K562 (cell line): ENCODE measurements around the gene NR1D2. TPM values are rescaled to one million over a fixed set of nuclear protein-coding genes. Genes with fewer than 3 reads are reported as not detected.

Experiments used
- BCOR ChIP-seq: fragments of 450-650 bp; IDR thresholded peaks from 2 replicates; pipeline ENCODE4 v1.6.1; 2016
- ELF2 ChIP-seq: fragments of 250-450 bp; sonication (Bioruptor Pico); IDR thresholded peaks from 2 replicates; pipeline ENCODE4 v1.5.0; 2021; ENCODE audit warnings: mild to moderate bottlenecking
- JUNB ChIP-seq: fragments of 450-650 bp; formaldehyde crosslinking; conservative IDR thresholded peaks from 2 replicates; pipeline ENCODE4 v1.4.0; 2020; ENCODE audit warnings: mild to moderate bottlenecking
- MIER1 ChIP-seq: fragments of 450-650 bp; IDR thresholded peaks from 2 replicates; pipeline ENCODE4 v1.6.1; 2016; ENCODE audit warnings: antibody characterized with exemption, mild to moderate bottlenecking, low read depth
- RBM34 ChIP-seq: fragments of 200-400 bp; formaldehyde crosslinking; IDR thresholded peaks from 2 replicates; pipeline ENCODE4 v1.6.1; 2018; ENCODE audit warnings: low read length, borderline replicate concordance; ENCODE audit not compliant: insufficient read depth
- RFX7 ChIP-seq: fragments of 250-450 bp; sonication (Bioruptor Pico); IDR thresholded peaks from 2 replicates; pipeline ENCODE4 v1.5.1; 2021; ENCODE audit warnings: mild to moderate bottlenecking
- RHOXF2B ChIP-seq: fragments of 250-450 bp; sonication (Bioruptor Pico); conservative IDR thresholded peaks from 2 replicates; pipeline ENCODE4 v1.5.1; 2021
- TOE1 ChIP-seq, 2 experiments: fragments of 450-650 bp in 1 of 2; sonication (generic) in 1 of 2; formaldehyde crosslinking in 1 of 2; IDR thresholded peaks; 2 replicates each; pipeline versions ENCODE4 v1.7.1 to v1.8.0; 2016 to 2022; ENCODE audit warnings: borderline replicate concordance in 2 of 2, mild to moderate bottlenecking in 2 of 2, antibody characterized with exemption in 1 of 2, inconsistent platforms in 1 of 2, low read depth in 1 of 2, missing genetic modification reagents in 1 of 2, moderate library complexity in 1 of 2
- U2AF1 ChIP-seq: fragments of 200-400 bp; formaldehyde crosslinking; optimal IDR thresholded peaks from 2 replicates; pipeline ENCODE3; 2017; ENCODE audit warnings: mild to moderate bottlenecking, low read depth, low read length, moderate library complexity
- ZBTB1 ChIP-seq: sonication (generic); formaldehyde crosslinking; IDR thresholded peaks from 2 replicates; pipeline ENCODE4 v1.8.1; 2023; ENCODE audit warnings: missing genetic modification reagents, low read depth, mild to moderate bottlenecking, borderline replicate concordance
- ZEB2 ChIP-seq: fragments of 450-650 bp; IDR thresholded peaks from 2 replicates; pipeline ENCODE4 v1.6.1; 2016
- ZNF212 ChIP-seq: fragments of 450-650 bp; formaldehyde crosslinking; IDR thresholded peaks from 2 replicates; pipeline ENCODE4 v1.4.0; 2020; ENCODE audit warnings: mild to moderate bottlenecking
- polyA plus RNA-seq, 8 experiments: library from polyadenylated mRNA; depleted of rRNA in 4 of 8; stranded (reverse) in 5 of 8; unstranded in 3 of 8; fragments of >200 nt; fragmentation: Nextera tagmentation in 2 of 8; fragmentation: Illumina TruSeq in 1 of 8; extraction: Ambion mirVana in 2 of 8; extraction: Trizol in 1 of 8; gene quantifications; 2 replicates each; pipeline versions ENCODE4 v1.2.1 to v1.2.3, GENCODE V29; 2011 to 2014; ENCODE audit warnings: inconsistent platforms in 1 of 8, missing spikeins in 1 of 8
- total RNA-seq, 7 experiments: library from RNA; depleted of rRNA in 6 of 7; stranded (reverse); fragments of >200 nt in 6 of 7; fragmentation: Illumina TruSeq in 2 of 7; extraction: Trizol in 2 of 7; gene quantifications; 2 replicates each; pipeline versions ENCODE4 v1.2.1 to v1.2.3, GENCODE V29; 2011 to 2021; ENCODE audit warnings: low replicate concordance in 1 of 7
- TF ChIP-seq, protein P1 (sequence below): sonication (generic); formaldehyde crosslinking; IDR thresholded peaks from 2 replicates; pipeline ENCODE4 v1.8.0; 2022; ENCODE audit warnings: mild to moderate bottlenecking, missing genetic modification reagents
- TF ChIP-seq, protein P2 (sequence below): fragments of 450-650 bp; IDR thresholded peaks from 2 replicates; pipeline ENCODE4 v1.6.1; 2018; ENCODE audit warnings: mild to moderate bottlenecking, low read depth; ENCODE audit not compliant: partially characterized antibody
- TF ChIP-seq, protein P3 (sequence below): fragments of 250-450 bp; sonication (Bioruptor Pico); IDR thresholded peaks from 2 replicates; pipeline ENCODE4 v1.8.0; 2021; ENCODE audit warnings: mild to moderate bottlenecking, moderate library complexity
- TF ChIP-seq, protein P4 (sequence below): fragments of 250-450 bp; sonication (Bioruptor Pico); IDR thresholded peaks from 2 replicates; pipeline ENCODE4 v1.4.0; 2020
- TF ChIP-seq, protein P5 (sequence below): fragments of 250-450 bp; sonication (Bioruptor Pico); IDR thresholded peaks from 2 replicates; pipeline ENCODE4 v1.9.0; 2021; ENCODE audit warnings: mild to moderate bottlenecking
- TF ChIP-seq, protein P6 (sequence below): fragments of 450-650 bp; formaldehyde crosslinking; IDR thresholded peaks from 2 replicates; pipeline ENCODE4 v1.4.0; 2020; ENCODE audit warnings: mild to moderate bottlenecking, mixed read lengths

NR1D2 gene
- total and polyA plus RNA-seq, 9 of the 15 experiments (the other 6 are each of a cell fraction or from before 2014, with no cell fraction given): 1.2 to 5.5 (median 2.9) TPM

DNA sequence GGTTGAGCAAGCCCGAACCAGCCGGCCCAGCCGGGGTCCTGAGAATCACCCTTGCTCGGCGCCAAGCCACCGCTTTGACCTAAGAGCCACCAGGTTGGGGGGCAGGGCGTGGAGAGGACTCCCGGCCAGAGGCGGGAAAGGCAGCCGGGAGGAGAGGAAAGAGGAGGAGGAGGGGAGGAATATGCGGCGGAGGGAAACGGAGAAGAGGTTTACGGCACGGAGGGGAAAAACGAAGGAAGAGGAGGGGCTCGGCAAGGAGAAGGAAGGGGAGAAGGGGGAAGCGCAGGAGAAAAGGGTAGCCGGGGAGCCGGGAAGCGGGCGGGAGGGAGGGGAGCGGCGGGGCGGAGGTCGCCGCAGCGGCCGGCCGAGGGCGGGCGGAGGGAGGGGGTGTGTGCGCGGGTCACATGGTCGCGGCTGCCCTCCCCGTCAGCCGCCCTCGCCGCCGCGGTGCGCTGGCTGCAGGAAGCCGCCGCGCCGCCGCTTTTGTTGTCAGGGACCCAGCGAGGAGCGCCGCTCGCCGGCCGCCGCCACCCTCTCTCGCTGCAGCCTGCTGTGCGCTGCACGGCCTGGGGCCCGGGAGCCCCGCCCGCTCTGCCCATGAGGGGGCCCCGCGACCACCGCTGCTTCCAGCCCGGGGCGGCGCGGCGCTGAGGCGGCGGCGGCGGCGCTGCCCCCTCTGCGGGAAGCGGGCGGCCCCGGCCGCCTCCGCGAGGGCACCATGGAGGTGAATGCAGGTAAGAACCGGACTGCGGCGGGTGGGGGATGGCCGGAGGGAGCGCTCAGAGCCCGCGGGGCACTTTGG lies at the start of gene NR1D2 (continued):
- TF ChIP-seq RHOXF2B (CRISPR knock-in tag): no peak
- TF ChIP-seq TOE1 (IDR thresholded peaks at IDR 0.05; ENCODE audit: borderline replicate concordance): peak; percentile 49; the same call in 1 of the 2 replicates
- TF ChIP-seq TOE1 (CRISPR knock-in tag; IDR thresholded peaks at IDR 0.05; ENCODE audit: borderline replicate concordance, low read depth): no peak
- TF ChIP-seq, protein P1, sequence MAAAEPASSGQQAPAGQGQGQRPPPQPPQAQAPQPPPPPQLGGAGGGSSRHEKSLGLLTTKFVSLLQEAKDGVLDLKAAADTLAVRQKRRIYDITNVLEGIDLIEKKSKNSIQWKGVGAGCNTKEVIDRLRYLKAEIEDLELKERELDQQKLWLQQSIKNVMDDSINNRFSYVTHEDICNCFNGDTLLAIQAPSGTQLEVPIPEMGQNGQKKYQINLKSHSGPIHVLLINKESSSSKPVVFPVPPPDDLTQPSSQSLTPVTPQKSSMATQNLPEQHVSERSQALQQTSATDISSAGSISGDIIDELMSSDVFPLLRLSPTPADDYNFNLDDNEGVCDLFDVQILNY (CRISPR knock-in tag): no peak
- TF ChIP-seq, protein P2, sequence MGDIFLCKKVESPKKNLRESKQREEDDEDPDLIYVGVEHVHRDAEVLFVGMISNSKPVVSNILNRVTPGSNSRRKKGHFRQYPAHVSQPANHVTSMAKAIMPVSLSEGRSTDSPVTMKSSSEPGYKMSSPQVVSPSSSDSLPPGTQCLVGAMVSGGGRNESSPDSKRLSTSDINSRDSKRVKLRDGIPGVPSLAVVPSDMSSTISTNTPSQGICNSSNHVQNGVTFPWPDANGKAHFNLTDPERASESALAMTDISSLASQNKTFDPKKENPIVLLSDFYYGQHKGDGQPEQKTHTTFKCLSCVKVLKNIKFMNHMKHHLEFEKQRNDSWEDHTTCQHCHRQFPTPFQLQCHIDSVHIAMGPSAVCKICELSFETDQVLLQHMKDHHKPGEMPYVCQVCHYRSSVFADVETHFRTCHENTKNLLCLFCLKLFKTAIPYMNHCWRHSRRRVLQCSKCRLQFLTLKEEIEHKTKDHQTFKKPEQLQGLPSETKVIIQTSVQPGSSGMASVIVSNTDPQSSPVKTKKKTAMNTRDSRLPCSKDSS: no peak
- TF ChIP-seq U2AF1: no peak
- no peak for TF ChIP-seq ZBTB1 (CRISPR knock-in tag)
- TF ChIP-seq RFX7 (CRISPR knock-in tag): no peak
- TF ChIP-seq, protein P3, sequence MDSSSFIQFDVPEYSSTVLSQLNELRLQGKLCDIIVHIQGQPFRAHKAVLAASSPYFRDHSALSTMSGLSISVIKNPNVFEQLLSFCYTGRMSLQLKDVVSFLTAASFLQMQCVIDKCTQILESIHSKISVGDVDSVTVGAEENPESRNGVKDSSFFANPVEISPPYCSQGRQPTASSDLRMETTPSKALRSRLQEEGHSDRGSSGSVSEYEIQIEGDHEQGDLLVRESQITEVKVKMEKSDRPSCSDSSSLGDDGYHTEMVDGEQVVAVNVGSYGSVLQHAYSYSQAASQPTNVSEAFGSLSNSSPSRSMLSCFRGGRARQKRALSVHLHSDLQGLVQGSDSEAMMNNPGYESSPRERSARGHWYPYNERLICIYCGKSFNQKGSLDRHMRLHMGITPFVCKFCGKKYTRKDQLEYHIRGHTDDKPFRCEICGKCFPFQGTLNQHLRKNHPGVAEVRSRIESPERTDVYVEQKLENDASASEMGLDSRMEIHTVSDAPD (CRISPR knock-in tag): no peak
- TF ChIP-seq, protein P4, sequence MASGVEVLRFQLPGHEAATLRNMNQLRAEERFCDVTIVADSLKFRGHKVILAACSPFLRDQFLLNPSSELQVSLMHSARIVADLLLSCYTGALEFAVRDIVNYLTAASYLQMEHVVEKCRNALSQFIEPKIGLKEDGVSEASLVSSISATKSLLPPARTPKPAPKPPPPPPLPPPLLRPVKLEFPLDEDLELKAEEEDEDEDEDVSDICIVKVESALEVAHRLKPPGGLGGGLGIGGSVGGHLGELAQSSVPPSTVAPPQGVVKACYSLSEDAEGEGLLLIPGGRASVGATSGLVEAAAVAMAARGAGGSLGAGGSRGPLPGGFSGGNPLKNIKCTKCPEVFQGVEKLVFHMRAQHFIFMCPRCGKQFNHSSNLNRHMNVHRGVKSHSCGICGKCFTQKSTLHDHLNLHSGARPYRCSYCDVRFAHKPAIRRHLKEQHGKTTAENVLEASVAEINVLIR (CRISPR knock-in tag): no peak
- TF ChIP-seq, protein P5, sequence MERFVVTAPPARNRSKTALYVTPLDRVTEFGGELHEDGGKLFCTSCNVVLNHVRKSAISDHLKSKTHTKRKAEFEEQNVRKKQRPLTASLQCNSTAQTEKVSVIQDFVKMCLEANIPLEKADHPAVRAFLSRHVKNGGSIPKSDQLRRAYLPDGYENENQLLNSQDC (CRISPR knock-in tag): no peak
- no peak for TF ChIP-seq ZNF212 (CRISPR knock-in tag)
- TF ChIP-seq JUNB: no peak
- no peak for TF ChIP-seq ELF2
- no peak for TF ChIP-seq RBM34
- TF ChIP-seq MIER1: no peak
- TF ChIP-seq, protein P6, sequence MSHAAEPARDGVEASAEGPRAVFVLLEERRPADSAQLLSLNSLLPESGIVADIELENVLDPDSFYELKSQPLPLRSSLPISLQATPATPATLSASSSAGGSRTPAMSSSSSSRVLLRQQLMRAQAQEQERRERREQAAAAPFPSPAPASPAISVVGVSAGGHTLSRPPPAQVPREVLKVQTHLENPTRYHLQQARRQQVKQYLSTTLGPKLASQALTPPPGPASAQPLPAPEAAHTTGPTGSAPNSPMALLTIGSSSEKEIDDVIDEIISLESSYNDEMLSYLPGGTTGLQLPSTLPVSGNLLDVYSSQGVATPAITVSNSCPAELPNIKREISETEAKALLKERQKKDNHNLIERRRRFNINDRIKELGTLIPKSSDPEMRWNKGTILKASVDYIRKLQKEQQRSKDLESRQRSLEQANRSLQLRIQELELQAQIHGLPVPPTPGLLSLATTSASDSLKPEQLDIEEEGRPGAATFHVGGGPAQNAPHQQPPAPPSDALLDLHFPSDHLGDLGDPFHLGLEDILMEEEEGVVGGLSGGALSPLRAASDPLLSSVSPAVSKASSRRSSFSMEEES (CRISPR knock-in tag): peak; percentile 42; the same call in 1 of the 2 replicates
- no peak for TF ChIP-seq ZEB2
- peak; percentile 64; the same call in 1 of the 2 replicates for TF ChIP-seq BCOR
